GM23338 (cell line): ENCODE measurements around the gene YBX3. TPM values are rescaled to one million over a fixed set of nuclear protein-coding genes. Genes with fewer than 3 reads are reported as not detected.

Experiments
- ATAC-seq: fragments of 200-7000 bp; cut with Tn5 transposase; 3 replicates; pipeline ENCODE4 v1.9.1; 2020
- DNase-seq: peaks from one replicate; pipeline ENCODE4 v3.0.0-alpha.2; 2015; ENCODE audit warnings: low spot score
- H2AFZ ChIP-seq: fragments of 200-600 bp; sonication (generic); 2 replicates; pipeline ENCODE4 v1.8.0; 2016; ENCODE audit warnings: antibody characterized with exemption, mild to moderate bottlenecking, moderate library complexity
- H3F3A ChIP-seq: fragments of 200-600 bp; sonication (generic); replicated peaks from 2 replicates; pipeline ENCODE4 v1.8.0; 2017; ENCODE audit warnings: antibody characterized with exemption, mixed run types, low read depth
- H3K27ac ChIP-seq: fragments of 200-600 bp; sonication (generic); 2 replicates; pipeline ENCODE4 v1.6.1; 2016; ENCODE audit warnings: low read depth
- H3K27me3 ChIP-seq: fragments of 200-600 bp; sonication (generic); 2 replicates; pipeline ENCODE4 v1.8.0; 2016; ENCODE audit warnings: mild to moderate bottlenecking, mixed run types, moderate library complexity; ENCODE audit not compliant: insufficient read depth
- H3K36me3 ChIP-seq: fragments of 200-600 bp; sonication (generic); 2 replicates; pipeline ENCODE4 v1.8.0; 2016; ENCODE audit warnings: mild to moderate bottlenecking; ENCODE audit not compliant: insufficient read depth
- H3K4me1 ChIP-seq: fragments of 200-600 bp; sonication (generic); 2 replicates; pipeline ENCODE4 v1.8.0; 2016; ENCODE audit warnings: mild to moderate bottlenecking, moderate library complexity; ENCODE audit not compliant: insufficient read depth
- H3K4me2 ChIP-seq: fragments of 200-600 bp; sonication (generic); 2 replicates; pipeline ENCODE4 v1.7.1; 2017; ENCODE audit warnings: mixed run types
- H3K4me3 ChIP-seq: fragments of 200-600 bp; sonication (generic); 2 replicates; pipeline ENCODE4 v1.6.1; 2016; ENCODE audit warnings: mixed run types
- H3K79me2 ChIP-seq: fragments of 200-600 bp; sonication (generic); replicated peaks from 2 replicates; pipeline ENCODE4 v1.8.0; 2017; ENCODE audit warnings: mild to moderate bottlenecking; ENCODE audit not compliant: insufficient read depth
- H3K9me2 ChIP-seq: fragments of 200-600 bp; sonication (generic); 2 replicates; pipeline ENCODE4 v1.8.0; 2017; ENCODE audit not compliant: insufficient read depth
- H4K20me1 ChIP-seq: fragments of 200-600 bp; sonication (generic); replicated peaks from 2 replicates; pipeline ENCODE4 v1.8.0; 2017; ENCODE audit warnings: mild to moderate bottlenecking; ENCODE audit not compliant: insufficient read depth
- H3K27ac Mint-ChIP-seq: 2 replicates; pipeline ENCODE4 v1.8.0; 2020; ENCODE audit warnings: inconsistent platforms, mild to moderate bottlenecking, moderate library complexity, mixed read lengths
- H3K27me3 Mint-ChIP-seq: 3 replicates; pipeline ENCODE4 v1.8.0; 2022; ENCODE audit warnings: low read depth, mild to moderate bottlenecking, moderate library complexity, mixed read lengths, inconsistent platforms; ENCODE audit not compliant: insufficient read depth, poor library complexity
- H3K36me3 Mint-ChIP-seq: 3 replicates; pipeline ENCODE4 v1.8.0; 2021; ENCODE audit warnings: low read depth, mild to moderate bottlenecking, inconsistent platforms, moderate library complexity, mixed read lengths
- H3K4me1 Mint-ChIP-seq: 3 replicates; pipeline ENCODE4 v1.8.0; 2020; ENCODE audit warnings: mild to moderate bottlenecking, inconsistent platforms, mixed read lengths
- H3K4me3 Mint-ChIP-seq: 3 replicates; pipeline ENCODE4 v1.8.0; 2021; ENCODE audit warnings: moderate library complexity, mild to moderate bottlenecking, inconsistent platforms, mixed read lengths
- H3K9me3 Mint-ChIP-seq: 3 replicates; pipeline ENCODE4 v1.8.0; 2020; ENCODE audit warnings: moderate library complexity, mild to moderate bottlenecking, inconsistent platforms, mixed read lengths
- CTCF ChIP-seq, 2 experiments: fragments of 200-600 bp in 1 of 2; sonication (generic) in 1 of 2; conservative IDR thresholded peaks; 2 replicates each; pipeline versions ENCODE4 v1.5.1 to v1.6.1; 2016 to 2017; ENCODE audit warnings: antibody characterized with exemption in 2 of 2, low read depth in 2 of 2, mild to moderate bottlenecking in 2 of 2, moderate library complexity in 1 of 2
- ETS1 ChIP-seq: IDR thresholded peaks from 2 replicates; pipeline ENCODE4 v1.6.1; 2016; ENCODE audit warnings: antibody characterized with exemption
- EZH2phosphoT487 ChIP-seq: fragments of 200-600 bp; sonication (generic); IDR thresholded peaks from one replicate; pipeline ENCODE4 v1.8.1; 2018; ENCODE audit warnings: antibody characterized with exemption; ENCODE audit not compliant: unreplicated experiment
- POLR2AphosphoS5 ChIP-seq: IDR thresholded peaks from 2 replicates; pipeline ENCODE4 v1.6.1; 2016; ENCODE audit warnings: antibody characterized with exemption, low read depth
- REST ChIP-seq: IDR thresholded peaks from one replicate; pipeline ENCODE4 v1.6.1; 2018; ENCODE audit warnings: antibody characterized with exemption; ENCODE audit not compliant: unreplicated experiment
- ZNF114 ChIP-seq: fragments of 250-450 bp; sonication (Bioruptor Pico); IDR thresholded peaks from 2 replicates; pipeline ENCODE4 v1.5.0; 2020; ENCODE audit warnings: mild to moderate bottlenecking, moderate library complexity
- ZNF462 ChIP-seq: fragments of 250-450 bp; sonication (Bioruptor Pico); IDR thresholded peaks from 2 replicates; pipeline ENCODE4 v1.5.0; 2020; ENCODE audit warnings: mild to moderate bottlenecking, moderate library complexity
- polyA plus RNA-seq: library from polyadenylated mRNA; unstranded; fragments of >200 nt; fragmentation: Nextera tagmentation; extraction: Ambion mirVana; gene quantifications from 2 replicates; pipeline ENCODE4 v1.2.1, GENCODE V29; 2016
- total RNA-seq: library from RNA; depleted of rRNA; stranded (reverse); fragments of >200 nt; shearing (Covaris generic); gene quantifications from 2 replicates; pipeline ENCODE4 v1.2.3, GENCODE V29; 2014

YBX3 gene
- total and polyA plus RNA-seq, 2 experiments from 2014 or later, result 179 to 450 TPM

- TF ChIP-seq REST (no peak), EZH2phosphoT487 (no peak), ZNF114 (CRISPR knock-in tag) (no peak), CTCF (conservative IDR thresholded peaks at IDR 0.05; ENCODE audit: low read depth in 2 of 2) (no peak), ETS1 (no peak)
- H3K9me3 Mint-ChIP-seq, result no peaks in the 10 kb centered on the region; the same call in 1 of the 3 replicates
Measured at GRCh38 chr12:10719482-10719881, 3.6 kb downstream of the YBX3 start.

GRCh38 chr12:10718279-10718821 lies 4.8 kb downstream of the YBX3 start:
- H3K27me3 Mint-ChIP-seq, result peaks cover 7% of the 10 kb centered on the region
- Histone ChIP-seq H3K36me3 (peaks cover 27% of the 10 kb centered on the region), H3K4me1 (peaks cover 56% of the 10 kb centered on the region), H3K4me3 (peak overlapping the region; percentile 14; the same call in 1 of the 2 replicates), H4K20me1 (peaks cover 9% of the 10 kb centered on the region; the same call in 1 of the 2 replicates), H3K27me3 (no peaks in the 10 kb centered on the region), H3K27ac (peak overlapping the region; percentile 15; the same call in 1 of the 2 replicates), H3K4me2 (peak overlapping the region; percentile 33), H3K9me2 (no peaks in the 10 kb centered on the region), H3K79me2 (peaks cover 83% of the 10 kb centered on the region), H2AFZ (no peak overlapping the region), H3F3A (no peaks in the 10 kb centered on the region)
- ATAC-seq, result no peak
- peak overlapping the region; percentile 85 for H3K27ac Mint-ChIP-seq
- peaks cover 46% of the 10 kb centered on the region for H3K4me1 Mint-ChIP-seq
- DNase-seq, result peak; percentile 32
- TF ChIP-seq ZNF462 (CRISPR knock-in tag), result no peak
- no peak for TF ChIP-seq POLR2AphosphoS5
- peak overlapping the region; percentile 42 for H3K4me3 Mint-ChIP-seq
- H3K36me3 Mint-ChIP-seq, result peaks cover 46% of the 10 kb centered on the region
- H3K9me3 Mint-ChIP-seq, result no peaks in the 10 kb centered on the region; the same call in 1 of the 3 replicates

More at GRCh38 chr12:10719482-10719881, 3.6 kb downstream of the YBX3 start:
- Histone ChIP-seq H4K20me1 (peaks cover 9% of the 10 kb centered on the region; the same call in 1 of the 2 replicates), H3F3A (no peaks in the 10 kb centered on the region), H3K4me2 (peak overlapping the region; percentile 92), H3K27me3 (peaks cover 6% of the 10 kb centered on the region), H2AFZ (no peak overlapping the region), H3K9me2 (no peaks in the 10 kb centered on the region), H3K36me3 (peaks cover 16% of the 10 kb centered on the region), H3K4me3 (peak overlapping the region; percentile 83), H3K27ac (no peak overlapping the region), H3K79me2 (peaks cover 77% of the 10 kb centered on the region), H3K4me1 (peaks cover 63% of the 10 kb centered on the region)
- Mint-ChIP-seq H3K4me3 (peak overlapping the region; percentile 97), H3K27me3 (peaks cover 7% of the 10 kb centered on the region), H3K4me1 (peaks cover 53% of the 10 kb centered on the region), H3K27ac (no peak overlapping the region), H3K36me3 (peaks cover 35% of the 10 kb centered on the region)
- ATAC-seq (no peak), DNase-seq (no peak)
